WTC11 (cell line): Measurements from ENCODE around the gene IL4I1.

Experiments used
- CTCF ChIP-seq: fragments of 200-600 bp; IDR thresholded peaks from 2 replicates; pipeline ENCODE4 v1.8.0; 2022; ENCODE audit warnings: antibody characterized with exemption
- ZNF281 ChIP-seq: sonication (generic); formaldehyde crosslinking; IDR thresholded peaks from 2 replicates; pipeline ENCODE4 v1.8.0; 2023; ENCODE audit warnings: mild to moderate bottlenecking, missing genetic modification reagents

- TF ChIP-seq CTCF (no peak), ZNF281 (no peak)
Measured at GRCh38 chr19:49931293-49932040, 34.8 kb upstream of the IL4I1 start.
